WTC11 (cell line): ENCODE data around the gene RGS12. TPM values are rescaled to one million over a fixed set of nuclear protein-coding genes. Genes with fewer than 3 reads are reported as not detected.

Experiments used
- ATAC-seq: fragments of 200-7000 bp; cut with Tn5 transposase; 2 replicates; pipeline ENCODE4 v1.10.0; 2021; ENCODE audit warnings: mild to moderate bottlenecking, moderate library complexity
- CTCF ChIA-PET: fragments of 300-600 bp; sonication (Branson Sonifier 250); formaldehyde crosslinking; loops from one replicate; lab custom pipeline; 2021; ENCODE audit warnings: antibody characterized with exemption; lab: Charles Lee
- POLR2A ChIA-PET: fragments of 350-600 bp; sonication (Branson Sonifier 250); formaldehyde crosslinking; loops from one replicate; lab custom pipeline; 2021; ENCODE audit warnings: antibody characterized with exemption; lab: Charles Lee
- DNase-seq: peaks from one replicate; pipeline ENCODE4 v3.0.0; 2021; ENCODE audit warnings: low spot score
- H3K27ac Mint-ChIP-seq: 2 replicates; pipeline ENCODE4 v1.8.0; 2021; ENCODE audit warnings: mixed read lengths
- H3K27me3 Mint-ChIP-seq: 2 replicates; pipeline ENCODE4 v1.8.0; 2021; ENCODE audit warnings: low read depth, mild to moderate bottlenecking, moderate library complexity, mixed read lengths
- H3K36me3 Mint-ChIP-seq: 2 replicates; pipeline ENCODE4 v1.8.0; 2021; ENCODE audit warnings: mixed read lengths
- H3K4me1 Mint-ChIP-seq: 2 replicates; pipeline ENCODE4 v1.8.0; 2022; ENCODE audit warnings: mixed read lengths
- H3K4me3 Mint-ChIP-seq: 2 replicates; pipeline ENCODE4 v1.8.0; 2021; ENCODE audit warnings: mild to moderate bottlenecking, moderate library complexity, mixed read lengths
- H3K9me3 Mint-ChIP-seq: 2 replicates; pipeline ENCODE4 v1.8.0; 2021; ENCODE audit warnings: mixed read lengths
- EMX1 ChIP-seq: fragments of 250-450 bp; sonication (Bioruptor Pico); IDR thresholded peaks from 2 replicates; pipeline ENCODE4 v1.8.0; 2021; ENCODE audit warnings: mild to moderate bottlenecking
- ERG ChIP-seq: fragments of 250-450 bp; sonication (Bioruptor Pico); IDR thresholded peaks from 2 replicates; pipeline ENCODE4 v1.8.0; 2021; ENCODE audit warnings: mild to moderate bottlenecking
- FOXK1 ChIP-seq: sonication (generic); formaldehyde crosslinking; IDR thresholded peaks from 2 replicates; pipeline ENCODE4 v1.8.0; 2022; ENCODE audit warnings: mild to moderate bottlenecking, moderate library complexity, missing genetic modification reagents
- GRHL2 ChIP-seq: fragments of 250-450 bp; sonication (Bioruptor Pico); IDR thresholded peaks from 2 replicates; pipeline ENCODE4 v1.8.0; 2022; ENCODE audit warnings: mild to moderate bottlenecking, moderate library complexity; ENCODE audit not compliant: insufficient replicate concordance, severe bottlenecking
- JAZF1 ChIP-seq: fragments of 250-450 bp; sonication (Bioruptor Pico); IDR thresholded peaks from 2 replicates; pipeline ENCODE4 v1.9.0; 2021; ENCODE audit warnings: moderate library complexity, mild to moderate bottlenecking, inconsistent platforms
- KAT7 ChIP-seq: sonication (generic); formaldehyde crosslinking; IDR thresholded peaks from 2 replicates; pipeline ENCODE4 v1.8.1; 2023; ENCODE audit warnings: missing genetic modification reagents, mild to moderate bottlenecking, borderline replicate concordance
- MXD4 ChIP-seq: fragments of 250-450 bp; sonication (Bioruptor Pico); IDR thresholded peaks from 2 replicates; pipeline ENCODE4 v1.8.0; 2021; ENCODE audit warnings: mild to moderate bottlenecking, moderate library complexity, borderline replicate concordance
- NFE2L1 ChIP-seq: sonication (generic); formaldehyde crosslinking; IDR thresholded peaks from 2 replicates; pipeline ENCODE4 v1.8.1; 2023; ENCODE audit warnings: missing genetic modification reagents
- NFYB ChIP-seq: sonication (generic); formaldehyde crosslinking; conservative IDR thresholded peaks from 2 replicates; pipeline ENCODE4 v1.8.0; 2022; ENCODE audit warnings: low read depth, missing genetic modification reagents
- NR2C2 ChIP-seq: sonication (generic); formaldehyde crosslinking; IDR thresholded peaks from 2 replicates; pipeline ENCODE4 v1.8.0; 2022; ENCODE audit warnings: mild to moderate bottlenecking, missing genetic modification reagents
- PRRX2 ChIP-seq: fragments of 250-450 bp; sonication (Bioruptor Pico); IDR thresholded peaks from 2 replicates; pipeline ENCODE4 v1.8.0; 2021; ENCODE audit warnings: mild to moderate bottlenecking
- SMAD4 ChIP-seq: sonication (generic); formaldehyde crosslinking; IDR thresholded peaks from 2 replicates; pipeline ENCODE4 v1.8.0; 2022; ENCODE audit warnings: mild to moderate bottlenecking, missing genetic modification reagents
- SOX15 ChIP-seq: fragments of 250-450 bp; sonication (Bioruptor Pico); IDR thresholded peaks from 2 replicates; pipeline ENCODE4 v1.9.0; 2021; ENCODE audit warnings: mild to moderate bottlenecking
- SP1 ChIP-seq: sonication (generic); formaldehyde crosslinking; conservative IDR thresholded peaks from 2 replicates; pipeline ENCODE4 v1.8.1; 2022; ENCODE audit warnings: missing genetic modification reagents
- ZBTB21 ChIP-seq: sonication (generic); formaldehyde crosslinking; IDR thresholded peaks from 2 replicates; pipeline ENCODE4 v1.8.1; 2023; ENCODE audit warnings: mild to moderate bottlenecking, missing genetic modification reagents, borderline replicate concordance
- ZNF671 ChIP-seq: fragments of 250-450 bp; sonication (Bioruptor Pico); IDR thresholded peaks from 2 replicates; pipeline ENCODE4 v1.8.0; 2021; ENCODE audit warnings: mild to moderate bottlenecking
- total RNA-seq: library from RNA; stranded (reverse); gene quantifications from 3 replicates; pipeline ENCODE4 v1.2.3, GENCODE V29; 2021
- TF ChIP-seq, protein P1 (sequence below): sonication (generic); formaldehyde crosslinking; IDR thresholded peaks from 2 replicates; pipeline ENCODE4 v1.8.1; 2022; ENCODE audit warnings: low read depth, mild to moderate bottlenecking, moderate library complexity, missing genetic modification reagents, borderline replicate concordance
- TF ChIP-seq, protein P2 (sequence below): sonication (generic); formaldehyde crosslinking; IDR thresholded peaks from 2 replicates; pipeline ENCODE4 v1.8.0; 2022; ENCODE audit warnings: missing genetic modification reagents
- TF ChIP-seq, protein P3 (sequence below): fragments of 250-450 bp; sonication (Bioruptor Pico); IDR thresholded peaks from 2 replicates; pipeline ENCODE4 v2.1.2; 2022; ENCODE audit warnings: mild to moderate bottlenecking, moderate library complexity

The RGS12 gene
- total RNA-seq, 1 experiment from 2014 or later: 21.0 TPM

DNA sequence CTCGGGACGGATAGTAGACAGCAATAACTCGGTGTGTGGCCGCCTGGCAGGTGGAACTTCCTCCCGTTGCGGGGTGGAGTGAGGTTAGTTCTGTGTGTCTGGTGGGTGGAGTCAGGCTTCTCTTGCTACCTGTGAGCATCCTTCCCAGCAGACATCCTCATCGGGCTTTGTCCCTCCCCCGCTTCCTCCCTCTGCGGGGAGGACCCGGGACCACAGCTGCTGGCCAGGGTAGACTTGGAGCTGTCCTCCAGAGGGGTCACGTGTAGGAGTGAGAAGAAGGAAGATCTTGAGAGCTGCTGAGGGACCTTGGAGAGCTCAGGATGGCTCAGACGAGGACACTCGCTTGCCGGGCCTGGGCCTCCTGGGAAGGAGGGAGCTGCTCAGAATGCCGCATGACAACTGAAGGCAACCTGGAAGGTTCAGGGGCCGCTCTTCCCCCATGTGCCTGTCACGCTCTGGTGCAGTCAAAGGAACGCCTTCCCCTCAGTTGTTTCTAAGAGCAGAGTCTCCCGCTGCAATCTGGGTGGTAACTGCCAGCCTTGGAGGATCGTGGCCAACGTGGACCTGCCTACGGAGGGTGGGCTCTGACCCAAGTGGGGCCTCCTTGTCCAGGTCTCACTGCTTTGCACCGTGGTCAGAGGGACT is 49.6 kb upstream of the RGS12 start:
- POLR2A ChIA-PET: no interaction called here
- DNase-seq (no peak), ATAC-seq (peak; percentile 15)
- peaks cover 19% of the 10 kb centered on the region for H3K36me3 Mint-ChIP-seq
- H3K4me1 Mint-ChIP-seq: peaks cover 23% of the 10 kb centered on the region
- peaks cover 2% of the 10 kb centered on the region for H3K27me3 Mint-ChIP-seq
- 0 out of 2 replicates have a peak, but pooled peaks have one; percentile 28 for TF ChIP-seq NR2C2 (CRISPR knock-in tag)
- no peak for TF ChIP-seq NFE2L1 (CRISPR knock-in tag)
- TF ChIP-seq ZBTB21: no peak
- TF ChIP-seq FOXK1 (CRISPR knock-in tag): no peak
- no peak for TF ChIP-seq NFYB
- no peak for TF ChIP-seq PRRX2
- TF ChIP-seq JAZF1 (CRISPR knock-in tag): no peak
- H3K27ac Mint-ChIP-seq: peak overlapping the region; percentile 80; the same call in 1 of the 2 replicates
- no peak overlapping the region for H3K4me3 Mint-ChIP-seq
- H3K9me3 Mint-ChIP-seq: no peaks in the 10 kb centered on the region
- CTCF ChIA-PET: interaction anchor here (0.6 to 4.9 kb wide), 4 partner anchors 75 to 238 kb away, joined by 6 to 25 read pairs (median 8); no protein-coding TSS in a partner anchor

GRCh38 chr4:3244002-3244401 is 48.8 kb upstream of the RGS12 start:
- Mint-ChIP-seq H3K27ac (no peak overlapping the region), H3K36me3 (peaks cover 15% of the 10 kb centered on the region), H3K4me1 (peaks cover 22% of the 10 kb centered on the region), H3K27me3 (no peaks in the 10 kb centered on the region), H3K4me3 (no peak overlapping the region), H3K9me3 (no peaks in the 10 kb centered on the region)
- DNase-seq: no peak
- no peak for TF ChIP-seq KAT7
- TF ChIP-seq NFE2L1 (CRISPR knock-in tag): no peak
- TF ChIP-seq, protein P1, sequence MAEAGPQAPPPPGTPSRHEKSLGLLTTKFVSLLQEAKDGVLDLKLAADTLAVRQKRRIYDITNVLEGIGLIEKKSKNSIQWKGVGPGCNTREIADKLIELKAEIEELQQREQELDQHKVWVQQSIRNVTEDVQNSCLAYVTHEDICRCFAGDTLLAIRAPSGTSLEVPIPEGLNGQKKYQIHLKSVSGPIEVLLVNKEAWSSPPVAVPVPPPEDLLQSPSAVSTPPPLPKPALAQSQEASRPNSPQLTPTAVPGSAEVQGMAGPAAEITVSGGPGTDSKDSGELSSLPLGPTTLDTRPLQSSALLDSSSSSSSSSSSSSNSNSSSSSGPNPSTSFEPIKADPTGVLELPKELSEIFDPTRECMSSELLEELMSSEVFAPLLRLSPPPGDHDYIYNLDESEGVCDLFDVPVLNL (CRISPR knock-in tag): no peak
- no peak for TF ChIP-seq MXD4 (CRISPR knock-in tag)
- no peak for TF ChIP-seq EMX1
- no peak for TF ChIP-seq GRHL2 (CRISPR knock-in tag)
- TF ChIP-seq SMAD4 (CRISPR knock-in tag): no peak
- TF ChIP-seq ZNF671 (CRISPR knock-in tag): no peak
- TF ChIP-seq, protein P2, sequence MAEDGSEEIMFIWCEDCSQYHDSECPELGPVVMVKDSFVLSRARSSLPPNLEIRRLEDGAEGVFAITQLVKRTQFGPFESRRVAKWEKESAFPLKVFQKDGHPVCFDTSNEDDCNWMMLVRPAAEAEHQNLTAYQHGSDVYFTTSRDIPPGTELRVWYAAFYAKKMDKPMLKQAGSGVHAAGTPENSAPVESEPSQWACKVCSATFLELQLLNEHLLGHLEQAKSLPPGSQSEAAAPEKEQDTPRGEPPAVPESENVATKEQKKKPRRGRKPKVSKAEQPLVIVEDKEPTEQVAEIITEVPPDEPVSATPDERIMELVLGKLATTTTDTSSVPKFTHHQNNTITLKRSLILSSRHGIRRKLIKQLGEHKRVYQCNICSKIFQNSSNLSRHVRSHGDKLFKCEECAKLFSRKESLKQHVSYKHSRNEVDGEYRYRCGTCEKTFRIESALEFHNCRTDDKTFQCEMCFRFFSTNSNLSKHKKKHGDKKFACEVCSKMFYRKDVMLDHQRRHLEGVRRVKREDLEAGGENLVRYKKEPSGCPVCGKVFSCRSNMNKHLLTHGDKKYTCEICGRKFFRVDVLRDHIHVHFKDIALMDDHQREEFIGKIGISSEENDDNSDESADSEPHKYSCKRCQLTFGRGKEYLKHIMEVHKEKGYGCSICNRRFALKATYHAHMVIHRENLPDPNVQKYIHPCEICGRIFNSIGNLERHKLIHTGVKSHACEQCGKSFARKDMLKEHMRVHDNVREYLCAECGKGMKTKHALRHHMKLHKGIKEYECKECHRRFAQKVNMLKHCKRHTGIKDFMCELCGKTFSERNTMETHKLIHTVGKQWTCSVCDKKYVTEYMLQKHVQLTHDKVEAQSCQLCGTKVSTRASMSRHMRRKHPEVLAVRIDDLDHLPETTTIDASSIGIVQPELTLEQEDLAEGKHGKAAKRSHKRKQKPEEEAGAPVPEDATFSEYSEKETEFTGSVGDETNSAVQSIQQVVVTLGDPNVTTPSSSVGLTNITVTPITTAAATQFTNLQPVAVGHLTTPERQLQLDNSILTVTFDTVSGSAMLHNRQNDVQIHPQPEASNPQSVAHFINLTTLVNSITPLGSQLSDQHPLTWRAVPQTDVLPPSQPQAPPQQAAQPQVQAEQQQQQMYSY (CRISPR knock-in tag): no peak
- TF ChIP-seq ERG (CRISPR knock-in tag): no peak
- TF ChIP-seq SP1 (CRISPR knock-in tag): no peak
- TF ChIP-seq SOX15 (CRISPR knock-in tag): no peak
- TF ChIP-seq, protein P3, sequence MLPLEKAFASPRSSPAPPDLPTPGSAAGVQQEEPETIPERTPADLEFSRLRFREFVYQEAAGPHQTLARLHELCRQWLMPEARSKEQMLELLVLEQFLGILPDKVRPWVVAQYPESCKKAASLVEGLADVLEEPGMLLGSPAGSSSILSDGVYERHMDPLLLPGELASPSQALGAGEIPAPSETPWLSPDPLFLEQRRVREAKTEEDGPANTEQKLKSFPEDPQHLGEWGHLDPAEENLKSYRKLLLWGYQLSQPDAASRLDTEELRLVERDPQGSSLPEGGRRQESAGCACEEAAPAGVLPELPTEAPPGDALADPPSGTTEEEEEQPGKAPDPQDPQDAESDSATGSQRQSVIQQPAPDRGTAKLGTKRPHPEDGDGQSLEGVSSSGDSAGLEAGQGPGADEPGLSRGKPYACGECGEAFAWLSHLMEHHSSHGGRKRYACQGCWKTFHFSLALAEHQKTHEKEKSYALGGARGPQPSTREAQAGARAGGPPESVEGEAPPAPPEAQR: no peak
- CTCF ChIA-PET: interaction anchor here (0.5 to 4.9 kb wide), 4 partner anchors 54 to 237 kb away, joined by 3 to 25 read pairs (median 6); no protein-coding TSS in a partner anchor
- no peak for ATAC-seq
- POLR2A ChIA-PET: no interaction called here
